OCI-LY1 (cell line): ENCODE measurements around the gene GBA2.

Experiments
- H2AFZ ChIP-seq: fragments of 200-600 bp; sonication (generic), shearing (Covaris generic); 2 replicates; pipeline ENCODE4 v1.6.0; 2014; ENCODE audit warnings: antibody characterized with exemption, mild to moderate bottlenecking, low read length
- H3F3A ChIP-seq: fragments of 200-600 bp; sonication (generic), shearing (Covaris generic); 2 replicates; pipeline ENCODE4 v1.6.0; 2014; ENCODE audit warnings: mild to moderate bottlenecking, antibody characterized with exemption, low read length, moderate library complexity; ENCODE audit not compliant: insufficient read depth
- H3K27ac ChIP-seq: fragments of 200-600 bp; sonication (generic); 2 replicates; pipeline ENCODE4 v1.5.1; 2014; ENCODE audit warnings: low read length, mixed run types, mild to moderate bottlenecking, low read depth; ENCODE audit not compliant: poor library complexity, severe bottlenecking
- H3K27me3 ChIP-seq: fragments of 200-600 bp; sonication (generic); 2 replicates; pipeline ENCODE4 v1.6.0; 2014; ENCODE audit warnings: antibody characterized with exemption, mild to moderate bottlenecking, low read length, moderate library complexity; ENCODE audit not compliant: insufficient read depth
- H3K36me3 ChIP-seq: fragments of 200-600 bp; sonication (generic); 2 replicates; pipeline ENCODE4 v1.6.1; 2014; ENCODE audit warnings: mild to moderate bottlenecking, antibody characterized with exemption, low read length, moderate library complexity, mixed read lengths; ENCODE audit not compliant: insufficient read depth
- H3K4me1 ChIP-seq: fragments of 200-600 bp; sonication (generic); 2 replicates; pipeline ENCODE4 v1.5.1; 2014; ENCODE audit warnings: mild to moderate bottlenecking, low read length, moderate library complexity; ENCODE audit not compliant: insufficient read depth, severe bottlenecking
- H3K4me2 ChIP-seq: fragments of 200-600 bp; sonication (generic), shearing (Covaris generic); 2 replicates; pipeline ENCODE4 v1.6.1; 2014; ENCODE audit warnings: low read length
- H3K4me3 ChIP-seq: fragments of 200-600 bp; sonication (generic); 2 replicates; pipeline ENCODE4 v1.5.1; 2014; ENCODE audit warnings: low read length, low read depth, mild to moderate bottlenecking, mixed read lengths; ENCODE audit not compliant: poor library complexity, severe bottlenecking
- H3K79me2 ChIP-seq: fragments of 200-600 bp; shearing (Covaris generic); 2 replicates; pipeline ENCODE4 v1.6.1; 2016; ENCODE audit warnings: mixed run types, low read length, mixed read lengths; ENCODE audit not compliant: insufficient read depth
- H3K9ac ChIP-seq: fragments of 200-600 bp; sonication (generic), shearing (Covaris generic); 2 replicates; pipeline ENCODE4 v1.6.1; 2014; ENCODE audit warnings: mild to moderate bottlenecking, low read length, mixed read lengths
- H3K9me2 ChIP-seq: fragments of 200-600 bp; sonication (generic), shearing (Covaris generic); 2 replicates; pipeline ENCODE4 v1.6.1; 2014; ENCODE audit warnings: low read depth, mild to moderate bottlenecking, low read length, mixed read lengths
- H3K9me3 ChIP-seq: fragments of 200-600 bp; shearing (Covaris generic); 2 replicates; pipeline ENCODE4 v1.6.1; 2014; ENCODE audit warnings: low read length, mixed read lengths
- H4K20me1 ChIP-seq: fragments of 200-600 bp; sonication (generic), shearing (Covaris generic); 2 replicates; pipeline ENCODE4 v1.6.0; 2016; ENCODE audit warnings: mild to moderate bottlenecking, low read length; ENCODE audit not compliant: insufficient read depth
- CTCF ChIP-seq: fragments of 200-600 bp; sonication (generic), shearing (Covaris generic); IDR thresholded peaks from 2 replicates; pipeline ENCODE4 v1.5.1; 2017; ENCODE audit warnings: mild to moderate bottlenecking, antibody characterized with exemption, low read length, moderate library complexity, mixed read lengths
- EZH2 ChIP-seq: fragments of 200-600 bp; sonication (generic), shearing (Covaris generic); IDR thresholded peaks from 2 replicates; pipeline ENCODE4 v1.8.0; 2017; ENCODE audit warnings: borderline replicate concordance, mixed run types, mild to moderate bottlenecking, antibody characterized with exemption, low read length, moderate library complexity, mixed read lengths

GBA2 gene

GRCh38 chr9:35711501-35712428 is 37.3 kb downstream of the GBA2 start:
- H3K9ac ChIP-seq, result no peak overlapping the region
- H3K36me3 ChIP-seq, result peaks cover 90% of the 10 kb centered on the region
- H3K4me1 ChIP-seq, result no peaks in the 10 kb centered on the region
- H3K4me2 ChIP-seq, result no peak overlapping the region
- no peaks in the 10 kb centered on the region for H3F3A ChIP-seq
- H4K20me1 ChIP-seq, result no peaks in the 10 kb centered on the region
- no peak for TF ChIP-seq EZH2
- TF ChIP-seq CTCF, result no peak
- H3K27ac ChIP-seq, result no peak overlapping the region
- H2AFZ ChIP-seq, result no peak overlapping the region
- H3K4me3 ChIP-seq, result no peak overlapping the region
- H3K9me2 ChIP-seq, result no peaks in the 10 kb centered on the region
- H3K9me3 ChIP-seq, result no peaks in the 10 kb centered on the region
- H3K27me3 ChIP-seq, result no peaks in the 10 kb centered on the region
- no peaks in the 10 kb centered on the region for H3K79me2 ChIP-seq

GRCh38 chr9:35710818-35711500 is 38.1 kb downstream of the GBA2 start:
- no peaks in the 10 kb centered on the region for H3K4me1 ChIP-seq
- H3K36me3 ChIP-seq, result peaks cover 90% of the 10 kb centered on the region
- H3K27me3 ChIP-seq, result no peaks in the 10 kb centered on the region
- no peak for TF ChIP-seq EZH2
- no peak for TF ChIP-seq CTCF
- no peak overlapping the region for H3K4me3 ChIP-seq
- no peaks in the 10 kb centered on the region for H4K20me1 ChIP-seq
- no peaks in the 10 kb centered on the region for H3F3A ChIP-seq
- H3K27ac ChIP-seq, result no peak overlapping the region
- H2AFZ ChIP-seq, result no peak overlapping the region
- no peaks in the 10 kb centered on the region for H3K9me2 ChIP-seq
- H3K9me3 ChIP-seq, result no peaks in the 10 kb centered on the region
- H3K9ac ChIP-seq, result no peak overlapping the region
- no peak overlapping the region for H3K4me2 ChIP-seq
- H3K79me2 ChIP-seq, result no peaks in the 10 kb centered on the region

DNA sequence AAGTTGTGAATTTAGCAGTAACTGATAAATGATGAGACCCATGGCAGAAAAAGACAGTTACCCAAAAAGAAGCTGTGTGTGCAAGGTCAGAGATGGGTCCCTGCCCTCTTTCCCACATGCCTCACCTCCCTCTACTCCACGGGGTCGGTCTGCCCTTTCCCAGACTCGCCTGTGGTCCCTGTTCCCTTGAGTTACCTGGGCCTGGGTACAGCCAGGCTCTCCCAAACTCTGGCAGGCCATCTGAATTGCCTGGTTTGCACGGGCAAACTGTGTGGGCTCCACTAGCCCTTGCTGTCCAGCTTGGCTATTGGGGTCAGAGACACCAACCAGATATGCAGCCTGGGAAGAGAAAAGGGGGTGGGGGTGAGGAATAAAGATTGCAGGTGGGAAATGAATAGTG is 40.9 kb downstream of the GBA2 start:
- Histone ChIP-seq H3K4me1 (no peaks in the 10 kb centered on the region), H3K4me2 (no peak overlapping the region), H3K9me2 (no peaks in the 10 kb centered on the region), H3K9ac (no peak overlapping the region), H3K4me3 (no peak overlapping the region), H3K36me3 (peaks cover 90% of the 10 kb centered on the region), H2AFZ (no peak overlapping the region), H3K27ac (no peak overlapping the region), H3K79me2 (no peaks in the 10 kb centered on the region), H4K20me1 (no peaks in the 10 kb centered on the region), H3K9me3 (no peaks in the 10 kb centered on the region), H3K27me3 (no peaks in the 10 kb centered on the region), H3F3A (no peaks in the 10 kb centered on the region)
- TF ChIP-seq CTCF (no peak), EZH2 (no peak)
